Right renal pelvis (tissue), 4 donors: ENCODE measurements around the gene MSMO1. TPM values are rescaled to one million over a fixed set of nuclear protein-coding genes. Genes with fewer than 3 reads are reported as not detected.

Source experiments
- DNase-seq, 4 donors: peaks; one replicate each; pipeline ENCODE4 v3.0.0-alpha.2; 2013; ENCODE audit warnings: low read depth in 4 of 4, low spot score in 3 of 4, missing footprints in 1 of 4
- polyA plus RNA-seq, 4 donors: library from polyadenylated mRNA; unstranded; fragments of 120-200 nt; gene quantifications; one replicate each; pipeline ENCODE4 v1.2.1, GENCODE V29; 2013; ENCODE audit not compliant: insufficient read length in 4 of 4

Gene MSMO1
- polyA plus RNA-seq, 4 donors = 65.9 to 92.6 (median 79.9) TPM

- no peak for DNase-seq
Measured at GRCh38 chr4:165385126-165385525, 57.7 kb downstream of the MSMO1 start.

- DNase-seq = no peak
Measured at GRCh38 chr4:165386328-165386727, 58.9 kb downstream of the MSMO1 start.

GRCh38 chr4:165388756-165389155 is 61.3 kb downstream of the MSMO1 start:
- DNase-seq = no peak

Other genes starting within 250 kb of the MSMO1 start
- gene TMEM192, start 214.8 kb upstream of the MSMO1 start, polyA plus RNA-seq = 10 to 100 TPM; 31.4 to 41.5 (median 35.6) TPM
- 10 to 100 TPM; 18.5 to 26.4 (median 24.1) TPM for gene KLHL2, start 120.1 kb upstream of the MSMO1 start, polyA plus RNA-seq
- 100 to 1,000 TPM; 123 to 179 (median 151) TPM for gene CPE, start 51.3 kb downstream of the MSMO1 start, polyA plus RNA-seq